GM13977 (cell line): Measurements from ENCODE around the gene PPP6R2.
"Not testable (repeated sequence)": the region's sequence is repeated elsewhere in the genome, so short reads cannot be mapped to it uniquely, and the experiment has no call there.

Experiments used
- DNase-seq: peaks from one replicate; pipeline ENCODE4 v3.0.0; 2012; ENCODE audit warnings: low spot score
- in situ Hi-C: fragments of 300-500 bp; cut with MboI; formaldehyde crosslinking; loops from one replicate; pipeline ENCODE4 v1.12.0; 2022; ENCODE audit warnings: low sequenced_read_pairs, low pct_unique_long_range_greater_than_20kb, mixed read lengths, inconsistent platforms; ENCODE audit not compliant: unreplicated experiment
- TF ChIP-seq, protein P1 (sequence below): IDR thresholded peaks from 2 replicates; pipeline ENCODE4 v1.5.1; 2012; ENCODE audit warnings: mild to moderate bottlenecking, control low read depth; ENCODE audit not compliant: insufficient read depth; ENCODE audit errors: extremely low read depth, missing control alignments

Gene PPP6R2

DNA sequence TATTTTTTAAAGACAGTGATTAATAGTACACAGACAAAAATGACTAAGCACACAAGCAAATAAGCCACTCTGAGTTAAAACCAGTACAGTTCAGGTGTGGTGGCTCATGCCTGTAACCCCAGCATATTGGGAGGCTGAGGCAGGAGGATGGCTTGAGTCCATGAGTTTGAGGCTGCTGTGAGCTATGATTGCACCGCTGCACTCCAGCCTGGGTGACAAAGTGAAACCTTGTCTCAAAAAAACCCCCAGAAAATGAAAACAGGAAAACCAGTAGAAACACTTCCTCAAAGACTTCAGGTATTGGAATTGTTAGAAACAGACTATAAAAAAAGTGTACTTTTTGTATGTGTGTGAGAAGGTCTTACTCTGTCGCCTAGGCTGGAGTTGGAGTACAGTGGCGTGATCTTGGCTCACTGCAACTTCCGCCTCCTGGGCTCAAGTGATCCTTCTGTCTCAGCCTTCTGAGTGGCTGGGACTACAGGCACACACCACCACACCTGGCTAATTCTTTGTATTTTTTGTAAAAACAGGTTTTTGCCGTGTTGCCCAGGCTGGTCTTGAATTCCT lies 33.0 kb downstream of the PPP6R2 start:
- in situ Hi-C loops, result no loop called here
- DNase-seq, result no peak
- TF ChIP-seq, protein P1, sequence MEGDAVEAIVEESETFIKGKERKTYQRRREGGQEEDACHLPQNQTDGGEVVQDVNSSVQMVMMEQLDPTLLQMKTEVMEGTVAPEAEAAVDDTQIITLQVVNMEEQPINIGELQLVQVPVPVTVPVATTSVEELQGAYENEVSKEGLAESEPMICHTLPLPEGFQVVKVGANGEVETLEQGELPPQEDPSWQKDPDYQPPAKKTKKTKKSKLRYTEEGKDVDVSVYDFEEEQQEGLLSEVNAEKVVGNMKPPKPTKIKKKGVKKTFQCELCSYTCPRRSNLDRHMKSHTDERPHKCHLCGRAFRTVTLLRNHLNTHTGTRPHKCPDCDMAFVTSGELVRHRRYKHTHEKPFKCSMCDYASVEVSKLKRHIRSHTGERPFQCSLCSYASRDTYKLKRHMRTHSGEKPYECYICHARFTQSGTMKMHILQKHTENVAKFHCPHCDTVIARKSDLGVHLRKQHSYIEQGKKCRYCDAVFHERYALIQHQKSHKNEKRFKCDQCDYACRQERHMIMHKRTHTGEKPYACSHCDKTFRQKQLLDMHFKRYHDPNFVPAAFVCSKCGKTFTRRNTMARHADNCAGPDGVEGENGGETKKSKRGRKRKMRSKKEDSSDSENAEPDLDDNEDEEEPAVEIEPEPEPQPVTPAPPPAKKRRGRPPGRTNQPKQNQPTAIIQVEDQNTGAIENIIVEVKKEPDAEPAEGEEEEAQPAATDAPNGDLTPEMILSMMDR, result no peak

DNA sequence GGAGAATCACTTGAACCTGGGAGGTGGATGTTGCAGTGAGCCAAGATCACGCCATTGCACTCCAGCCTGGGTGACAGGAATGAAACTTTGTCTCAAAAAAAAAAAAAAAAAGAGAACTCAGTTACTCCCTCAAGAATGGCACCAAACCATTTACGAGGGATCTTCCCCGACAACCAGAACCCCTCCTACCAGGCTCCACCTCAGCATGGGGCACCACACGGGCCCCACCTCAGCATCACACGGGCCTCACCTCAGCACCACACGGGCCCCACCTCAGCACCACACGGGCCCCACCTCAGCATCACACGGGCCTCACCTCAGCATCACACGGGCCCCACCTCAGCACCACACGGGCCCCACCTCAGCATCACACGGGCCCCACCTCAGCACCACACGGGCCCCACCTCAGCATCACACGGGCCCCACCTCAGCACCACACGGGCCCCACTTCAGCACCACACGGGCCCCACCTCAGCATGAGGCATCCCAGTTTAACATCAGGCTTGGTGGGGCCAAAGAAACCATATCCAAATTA lies 38.0 kb downstream of the PPP6R2 start:
- DNase-seq, in situ Hi-C loops: not testable (repeated sequence)

DNA sequence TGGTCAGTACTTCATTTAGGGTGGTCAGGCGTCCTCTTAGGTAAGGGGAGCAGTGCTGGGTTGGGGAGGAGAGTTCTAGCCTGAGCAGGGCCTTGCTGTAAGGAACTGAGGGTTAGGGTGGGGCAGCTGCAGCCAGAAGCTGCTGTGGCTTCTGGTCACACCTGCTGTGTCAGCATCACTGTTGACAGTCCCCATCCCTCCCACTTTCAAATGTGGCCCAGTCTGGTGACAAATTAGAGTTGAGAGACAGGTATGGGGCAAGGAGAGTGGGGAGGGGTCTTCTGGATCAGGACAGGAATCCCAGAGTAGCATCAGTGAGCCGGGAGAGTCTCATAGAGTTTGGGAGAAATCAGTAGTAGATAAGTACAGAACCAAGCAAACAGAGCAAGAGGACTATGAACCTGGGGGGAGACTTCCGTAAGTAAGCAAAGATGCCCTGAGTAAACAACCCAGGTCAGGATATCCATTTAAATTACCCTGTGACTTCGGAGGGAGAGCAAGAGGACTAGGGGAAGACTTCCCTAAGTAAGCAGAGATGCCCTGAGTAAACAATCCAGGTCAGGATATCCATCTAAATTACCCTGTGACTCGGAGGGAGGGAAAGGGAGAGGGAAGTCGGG lies 53.7 kb downstream of the PPP6R2 start:
- DNase-seq, result no peak
- in situ Hi-C loops, result no loop called here
- TF ChIP-seq, protein P1, result no peak

DNA sequence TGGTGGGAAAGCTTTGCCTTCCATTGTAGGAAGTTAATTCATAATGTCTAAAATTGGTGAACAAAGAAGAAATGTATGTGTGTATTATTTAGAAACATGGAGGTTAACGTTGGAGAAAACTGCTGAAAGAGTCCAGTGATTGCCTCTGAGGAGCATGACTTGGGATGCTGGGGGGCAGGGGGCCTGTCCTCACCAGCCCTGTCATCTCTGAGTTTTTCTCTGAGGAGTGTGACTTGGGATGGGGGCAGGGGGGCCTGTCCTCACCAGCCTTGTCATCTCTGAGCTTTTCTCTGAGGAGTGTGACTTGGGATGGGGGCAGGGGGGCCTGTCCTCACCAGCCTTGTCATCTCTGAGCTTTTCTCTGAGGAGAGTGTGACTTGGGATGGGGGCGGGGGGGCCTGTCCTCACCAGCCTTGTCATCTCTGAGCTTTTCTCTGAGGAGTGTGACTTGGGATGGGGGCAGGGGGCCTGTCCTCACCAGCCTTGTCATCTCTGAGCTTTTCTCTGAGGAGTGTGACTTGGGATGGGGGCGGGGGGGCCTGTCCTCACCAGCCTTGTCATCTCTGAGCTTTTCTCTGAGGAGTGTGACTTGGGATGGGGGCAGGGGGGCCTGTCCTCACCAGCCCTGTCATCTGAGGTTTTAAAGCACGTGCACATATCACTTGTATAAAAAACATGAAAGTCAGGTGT lies 54.4 kb downstream of the PPP6R2 start:
- in situ Hi-C loops, DNase-seq: not testable (repeated sequence)

DNA sequence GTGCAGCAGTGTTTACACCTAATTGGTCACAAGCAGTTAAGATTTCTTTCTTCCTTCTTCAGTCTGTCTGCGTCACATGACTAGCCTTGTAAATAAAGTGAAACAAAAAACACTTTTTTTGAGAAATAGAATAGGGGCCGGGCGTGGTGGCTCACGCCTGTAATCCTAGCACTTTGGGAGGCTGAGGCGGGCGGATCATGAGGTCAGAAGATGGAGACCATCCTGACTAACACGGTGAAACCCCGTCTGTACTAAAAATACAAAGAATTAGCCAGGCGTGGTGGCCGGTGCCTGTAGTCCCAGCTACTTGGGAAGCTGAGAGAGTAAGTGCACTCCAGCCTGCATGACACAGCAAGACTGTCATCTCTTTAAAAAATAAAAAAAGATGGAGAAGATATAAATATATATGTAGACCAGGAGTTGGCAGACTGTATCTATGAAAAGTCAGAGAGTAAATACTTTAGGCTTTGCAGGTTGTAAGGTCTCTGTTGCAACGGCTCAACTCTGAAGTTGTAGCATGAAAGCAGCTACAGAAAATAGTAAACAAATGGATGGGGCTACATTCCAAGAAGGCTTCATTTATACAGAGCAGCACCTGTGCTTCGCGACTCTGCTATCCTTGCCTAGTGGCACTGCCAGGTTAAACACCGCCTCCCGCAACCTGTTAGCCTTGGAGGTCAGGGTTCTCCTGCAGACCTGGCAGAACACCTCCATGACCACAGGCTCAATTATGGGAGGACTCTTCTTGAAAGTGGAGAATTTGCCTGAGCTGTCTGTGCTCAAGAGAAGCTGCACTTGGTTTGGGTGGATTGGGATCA lies 55.9 kb downstream of the PPP6R2 start:
- TF ChIP-seq, protein P1, result peak; percentile 3
- no peak for DNase-seq
- in situ Hi-C loops, result no loop called here

DNA sequence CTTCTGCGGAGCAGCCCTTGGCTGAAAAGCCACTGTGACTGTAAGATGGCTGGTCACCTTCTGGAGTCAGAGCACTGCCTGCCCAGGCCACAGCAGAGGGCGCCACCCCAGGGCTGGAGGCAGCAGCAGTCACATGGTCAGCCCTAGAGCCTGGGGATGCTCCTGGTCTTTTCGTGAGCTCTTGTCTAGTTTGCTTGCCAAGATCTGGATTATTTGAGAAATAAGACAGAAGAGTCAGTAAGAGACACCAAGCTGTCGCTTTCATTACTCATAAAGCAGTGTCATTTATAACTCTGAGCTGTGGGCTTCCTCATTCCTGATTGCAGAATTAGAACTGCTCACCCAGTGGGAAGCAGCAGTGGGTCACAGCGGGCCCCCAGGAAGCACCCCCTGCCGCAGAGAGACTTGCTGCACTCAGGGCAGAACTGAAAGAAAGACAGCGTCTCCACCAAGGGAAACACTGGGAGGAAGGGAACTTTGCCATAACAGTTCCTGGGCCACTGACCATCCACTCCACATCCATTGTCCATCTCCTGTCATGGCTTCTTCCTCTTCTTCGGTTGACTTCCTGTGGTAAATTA lies 56.7 kb downstream of the PPP6R2 start:
- TF ChIP-seq, protein P1, result peak; percentile 76
- peak; percentile 47 for DNase-seq
- in situ Hi-C loops, result no loop called here

DNA sequence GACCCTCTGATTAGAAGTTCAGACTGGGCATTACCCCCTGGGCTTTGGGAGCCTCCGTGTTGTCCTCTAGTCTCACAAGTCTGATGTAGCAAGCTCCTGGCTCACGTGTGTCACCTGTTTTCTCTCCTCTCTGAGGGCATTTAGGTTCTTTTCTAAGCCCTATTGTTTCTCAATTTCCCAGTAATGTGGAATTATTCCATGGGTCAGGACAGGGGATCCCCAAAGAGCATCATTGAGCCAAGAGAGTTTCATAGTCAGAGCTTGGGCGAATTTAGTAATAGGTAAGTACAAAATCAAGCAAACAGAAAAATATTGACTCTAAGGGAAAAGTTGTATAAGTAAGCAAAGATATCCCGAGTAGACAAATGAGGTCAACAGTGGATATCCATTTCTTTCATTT lies 57.3 kb downstream of the PPP6R2 start:
- DNase-seq, result no peak
- in situ Hi-C loops, result no loop called here
- TF ChIP-seq, protein P1, result no peak
